Activated CD4-positive, alpha-beta T cell treated with anti-CD3 and anti-CD28 coated beads, Interleukin-2, amount 10 ng/mL, durations not matched to agents 24 days and 14 days (primary cell): ENCODE data around the gene MIA. TPM values are rescaled to one million over a fixed set of nuclear protein-coding genes. Genes with fewer than 3 reads are reported as not detected.
"Not testable (repeated sequence)": the region's sequence is repeated elsewhere in the genome, so short reads cannot be mapped to it uniquely, and the experiment has no call there.

Experiments
- DNase-seq: peaks from one replicate; pipeline ENCODE4 v3.0.0; 2022
- H3K27ac Mint-ChIP-seq: one replicate; pipeline ENCODE4 v1.8.0; 2022; ENCODE audit warnings: mild to moderate bottlenecking, mixed read lengths
- H3K27me3 Mint-ChIP-seq: one replicate; pipeline ENCODE4 v1.8.0; 2022; ENCODE audit warnings: mixed read lengths
- H3K36me3 Mint-ChIP-seq: one replicate; pipeline ENCODE4 v1.8.0; 2022; ENCODE audit warnings: low read depth, mild to moderate bottlenecking, mixed read lengths
- H3K4me1 Mint-ChIP-seq: one replicate; pipeline ENCODE4 v1.8.0; 2021; ENCODE audit warnings: mixed read lengths
- H3K4me3 Mint-ChIP-seq: one replicate; pipeline ENCODE4 v1.8.0; 2022; ENCODE audit warnings: mild to moderate bottlenecking, moderate library complexity, mixed read lengths
- H3K9me3 Mint-ChIP-seq: one replicate; pipeline ENCODE4 v1.8.0; 2021; ENCODE audit warnings: mixed read lengths
- intact Hi-C: fragments of 100-400 bp; cut with micrococcal nuclease; formaldehyde crosslinking; loops from one replicate; pipeline ENCODE4 v1.15.1; 2023
- total RNA-seq: library from RNA; stranded (reverse); gene quantifications from 2 replicates; pipeline ENCODE4 v1.2.3, GENCODE V29; 2022

Gene MIA
- total RNA-seq, 1 donor from 2014 or later = 0.56 TPM

DNA sequence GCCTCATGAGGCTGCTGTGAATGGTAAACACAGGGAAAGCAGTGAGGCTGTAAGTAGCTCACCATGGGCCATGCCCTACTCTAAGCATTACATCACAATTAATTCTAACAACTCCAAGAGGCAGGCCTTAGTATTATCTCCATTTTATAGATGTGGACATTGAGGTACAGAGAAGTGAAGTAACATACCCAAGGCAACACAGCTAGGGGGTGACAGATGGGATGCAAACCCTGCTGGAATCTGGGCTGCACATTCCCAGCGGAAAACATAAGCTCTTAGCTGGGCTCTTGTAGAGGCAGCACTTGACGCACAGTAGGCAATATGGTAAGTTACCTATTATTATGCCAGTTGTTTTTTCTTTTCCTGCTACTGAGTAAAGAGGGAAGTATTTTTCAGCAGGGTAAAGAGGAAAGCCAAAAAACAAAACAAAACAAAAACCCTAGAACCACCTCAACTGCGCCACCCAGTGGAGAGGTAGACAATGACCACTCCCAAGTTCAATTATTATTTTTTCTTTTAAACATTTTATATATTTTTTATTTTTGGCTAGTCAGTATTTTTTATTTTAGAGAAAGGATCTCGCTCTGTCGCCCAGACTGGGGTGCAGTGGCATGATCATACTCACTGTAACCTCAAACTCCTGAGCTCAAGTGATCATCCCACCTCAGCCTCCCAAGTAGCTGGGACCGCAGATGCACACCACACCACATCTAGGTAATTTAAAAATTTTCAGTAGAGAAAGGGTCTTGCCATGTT, 44.3 kb downstream of the MIA start:
- intact Hi-C loops = loop anchor here (1.0 kb wide), 1 partner anchor 157 kb away; no protein-coding TSS in a partner anchor
- not testable (repeated sequence) for H3K9me3 Mint-ChIP-seq, H3K36me3 Mint-ChIP-seq, H3K27me3 Mint-ChIP-seq, H3K4me3 Mint-ChIP-seq
- Mint-ChIP-seq H3K27ac (peak overlapping the region; percentile 53), H3K4me1 (peaks cover 20% of the 10 kb centered on the region)
- peak; percentile 89 for DNase-seq

DNA sequence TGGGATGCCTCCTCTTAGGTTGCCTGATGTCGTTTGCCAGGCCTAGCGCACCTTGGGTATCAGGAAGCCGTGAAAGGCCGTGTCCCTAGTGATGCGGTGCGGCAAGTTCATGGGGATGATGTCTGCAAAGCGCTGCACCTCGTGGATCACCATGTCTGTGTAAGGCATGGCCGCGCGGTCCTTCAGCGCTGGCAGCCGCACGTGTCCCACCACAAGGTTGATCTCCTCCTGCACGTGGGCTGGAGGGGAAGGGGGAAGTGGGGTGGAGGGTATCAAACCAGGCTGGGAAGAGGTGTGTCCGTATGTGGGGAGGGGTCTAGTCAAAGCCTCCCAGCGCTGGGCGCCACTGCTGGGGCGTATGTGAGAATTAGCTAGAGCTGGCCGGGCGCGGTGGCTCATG, 46.8 kb downstream of the MIA start:
- peaks cover 7% of the 10 kb centered on the region for H3K36me3 Mint-ChIP-seq
- H3K27me3 Mint-ChIP-seq = peaks cover 2% of the 10 kb centered on the region
- peaks cover 31% of the 10 kb centered on the region for H3K4me1 Mint-ChIP-seq
- no peak for DNase-seq
- peaks cover 7% of the 10 kb centered on the region for H3K9me3 Mint-ChIP-seq
- intact Hi-C loops = no loop called here
- H3K4me3 Mint-ChIP-seq = no peak overlapping the region
- H3K27ac Mint-ChIP-seq = no peak overlapping the region

DNA sequence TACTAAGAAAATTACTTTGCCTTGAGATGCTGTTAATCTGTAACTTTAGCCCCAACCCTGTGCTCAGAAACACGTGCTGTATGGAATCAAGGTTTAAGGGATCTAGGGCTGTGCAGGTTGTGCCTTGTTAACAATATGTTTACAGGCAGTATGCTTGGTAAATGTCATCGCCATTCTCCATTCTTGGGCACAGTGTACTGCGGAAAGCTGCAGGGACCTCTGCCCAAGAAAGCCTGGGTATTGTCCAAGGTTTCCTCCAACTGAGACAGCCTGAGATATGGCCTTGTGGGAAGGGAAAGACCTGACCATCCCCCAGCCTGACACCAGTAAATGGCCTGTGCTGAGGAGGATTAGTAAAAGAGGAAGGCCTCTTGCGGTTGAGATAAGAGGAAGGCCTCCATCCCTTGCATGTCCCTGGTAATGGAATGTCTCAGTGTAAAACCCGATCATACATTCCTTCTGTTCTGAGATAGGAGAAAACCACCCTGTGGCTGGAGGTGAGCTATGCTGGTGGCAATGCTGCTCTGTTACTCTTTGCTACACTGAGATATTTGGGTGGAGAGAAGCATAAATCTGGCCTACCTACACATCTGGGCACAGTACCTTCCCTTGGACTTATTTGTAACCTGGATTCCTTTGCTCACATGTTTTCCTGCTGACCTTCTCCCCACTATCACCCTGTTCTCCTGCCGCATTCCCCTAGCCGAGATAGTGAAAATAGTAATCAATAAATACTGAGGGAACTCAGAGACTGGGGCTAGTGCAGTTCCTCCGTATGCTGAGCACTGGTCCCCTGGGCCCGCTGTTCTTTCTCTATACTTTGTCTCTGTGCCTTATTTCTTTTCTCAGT, 47.6 kb downstream of the MIA start:
- H3K4me1 Mint-ChIP-seq = peaks cover 32% of the 10 kb centered on the region
- peaks cover 10% of the 10 kb centered on the region for H3K36me3 Mint-ChIP-seq
- H3K9me3 Mint-ChIP-seq, DNase-seq, H3K27me3 Mint-ChIP-seq, H3K4me3 Mint-ChIP-seq, H3K27ac Mint-ChIP-seq, intact Hi-C loops: not testable (repeated sequence)

DNA sequence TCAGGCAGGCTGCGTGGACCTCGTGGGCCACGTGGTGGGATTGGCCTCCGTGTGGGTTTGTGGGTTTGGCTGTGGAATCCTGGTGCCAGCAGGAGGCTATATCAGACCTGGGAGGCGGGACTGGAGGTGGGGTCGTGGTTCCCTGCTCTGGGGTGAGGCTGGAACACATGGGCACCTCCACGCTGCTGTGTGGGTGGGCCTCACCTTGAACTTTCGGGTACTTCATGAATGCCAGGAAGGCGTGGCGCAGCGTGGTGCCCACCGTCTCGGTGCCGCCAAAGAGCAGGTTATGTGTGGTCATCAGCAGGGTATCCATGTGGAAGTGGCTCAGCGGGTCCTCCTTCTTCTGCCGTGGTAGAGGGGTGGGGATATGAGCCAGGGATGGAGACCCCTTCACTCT, 49.6 kb downstream of the MIA start:
- H3K27me3 Mint-ChIP-seq, intact Hi-C loops, H3K27ac Mint-ChIP-seq, DNase-seq, H3K4me3 Mint-ChIP-seq: not testable (repeated sequence)
- peaks cover 18% of the 10 kb centered on the region for H3K4me1 Mint-ChIP-seq
- H3K9me3 Mint-ChIP-seq = peaks cover 15% of the 10 kb centered on the region
- peaks cover 16% of the 10 kb centered on the region for H3K36me3 Mint-ChIP-seq

DNA sequence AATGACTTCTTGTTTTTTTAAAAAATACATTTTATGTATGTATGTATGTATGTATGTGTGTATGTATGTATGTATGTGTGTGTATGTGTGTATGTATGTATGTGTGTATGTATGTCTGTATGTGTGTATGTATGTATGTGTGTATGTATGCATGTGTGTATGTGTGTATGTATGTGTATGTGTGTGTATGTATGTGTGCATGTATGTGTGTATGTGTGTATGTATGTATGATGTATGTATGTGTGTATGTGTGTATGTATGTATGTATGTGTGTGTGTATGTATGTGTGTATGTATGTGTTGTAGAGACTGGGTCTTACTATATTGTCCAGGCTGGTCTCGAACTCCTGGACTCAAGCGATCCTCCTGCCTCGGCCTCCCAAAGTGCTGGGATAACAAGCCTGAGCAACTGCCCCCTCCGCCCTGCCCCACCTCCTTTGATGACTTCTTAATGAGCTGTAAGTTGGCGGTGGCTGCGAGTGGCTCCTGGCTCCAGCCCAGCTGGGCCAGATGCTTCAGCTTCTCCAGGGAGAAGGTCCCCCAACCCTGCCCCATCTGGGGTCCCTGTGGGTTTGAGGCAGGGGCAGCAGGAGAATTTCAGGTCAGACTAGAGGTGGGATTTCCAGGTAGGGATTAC, 50.3 kb downstream of the MIA start:
- H3K27ac Mint-ChIP-seq, intact Hi-C loops, DNase-seq, H3K4me3 Mint-ChIP-seq, H3K27me3 Mint-ChIP-seq: not testable (repeated sequence)
- peaks cover 15% of the 10 kb centered on the region for H3K9me3 Mint-ChIP-seq
- peaks cover 16% of the 10 kb centered on the region for H3K36me3 Mint-ChIP-seq
- peaks cover 18% of the 10 kb centered on the region for H3K4me1 Mint-ChIP-seq

DNA sequence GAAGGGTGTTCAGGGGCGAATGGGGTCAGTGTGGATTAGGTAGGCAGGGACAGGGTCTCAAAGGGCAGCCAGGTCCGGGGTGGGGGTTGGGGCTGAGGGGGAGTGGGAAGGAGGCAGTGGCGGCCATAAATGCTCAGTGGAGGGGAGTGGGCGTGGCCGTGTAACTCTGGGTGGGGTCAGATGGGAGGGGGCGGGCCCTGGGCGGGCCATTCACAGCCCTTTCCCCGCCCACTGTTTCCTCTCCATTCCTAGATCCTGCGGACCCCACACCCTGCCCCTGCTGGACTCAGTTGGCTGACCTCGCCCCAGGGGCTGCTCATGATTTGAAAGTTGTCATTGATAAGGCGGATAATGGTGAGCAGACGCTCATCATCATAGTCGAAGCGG, 51.0 kb downstream of the MIA start:
- H3K27me3 Mint-ChIP-seq, H3K27ac Mint-ChIP-seq, intact Hi-C loops, DNase-seq: not testable (repeated sequence)
- peaks cover 15% of the 10 kb centered on the region for H3K9me3 Mint-ChIP-seq
- peaks cover 18% of the 10 kb centered on the region for H3K4me1 Mint-ChIP-seq
- H3K4me3 Mint-ChIP-seq = peak overlapping the region; percentile 32
- H3K36me3 Mint-ChIP-seq = peaks cover 16% of the 10 kb centered on the region

DNA sequence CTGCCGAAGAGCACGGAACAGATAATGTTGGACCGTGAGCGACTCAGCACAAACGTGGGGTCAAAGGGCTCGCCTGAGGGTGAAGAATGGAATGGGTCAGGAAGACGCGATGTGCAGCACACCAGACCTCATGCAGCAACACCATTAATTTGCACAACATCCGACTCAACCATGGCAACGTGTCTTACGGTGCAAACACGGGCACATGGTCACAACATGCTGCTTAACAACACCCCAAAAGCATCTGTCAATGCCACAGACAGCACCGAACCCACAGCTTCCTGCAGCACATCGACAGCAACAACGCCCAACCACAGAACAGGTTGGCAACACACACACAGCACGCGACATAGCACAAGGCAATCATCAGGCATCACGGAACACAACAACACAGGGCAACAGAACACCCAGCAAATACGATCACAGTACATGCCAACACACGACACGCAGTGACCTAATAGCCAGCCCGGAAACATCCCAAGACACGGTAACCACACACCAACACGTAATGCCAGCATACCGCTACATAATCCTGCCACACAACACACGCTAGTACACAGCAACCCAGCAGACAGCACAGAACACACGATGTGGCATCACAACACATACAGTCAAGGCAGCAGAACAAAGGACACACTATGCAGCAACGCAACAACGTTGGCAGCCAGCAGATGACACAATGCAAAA, 51.5 kb downstream of the MIA start:
- peak; percentile 86 for DNase-seq
- H3K4me3 Mint-ChIP-seq = peak overlapping the region; percentile 32
- peak overlapping the region; percentile 63 for H3K27ac Mint-ChIP-seq
- H3K36me3 Mint-ChIP-seq = peaks cover 16% of the 10 kb centered on the region
- peaks cover 15% of the 10 kb centered on the region for H3K9me3 Mint-ChIP-seq
- H3K27me3 Mint-ChIP-seq, intact Hi-C loops: not testable (repeated sequence)
- H3K4me1 Mint-ChIP-seq = peaks cover 18% of the 10 kb centered on the region

Other genes with a start within 250 kb of the MIA start
- gene SHKBP1, start 198.6 kb upstream of the MIA start, total RNA-seq = 111 and 113 TPM in 2 replicates
- 123 and 126 TPM in 2 replicates for gene LTBP4, start 174.2 kb upstream of the MIA start, total RNA-seq
- gene NUMBL, start 84.9 kb upstream of the MIA start, total RNA-seq = 18.9 and 24.2 TPM in 2 replicates
- gene COQ8B, start 58.6 kb upstream of the MIA start, total RNA-seq = 32.5 and 33.4 TPM in 2 replicates
- gene ITPKC, start 58.4 kb upstream of the MIA start, total RNA-seq = 7.7 and 8.6 TPM in 2 replicates
- gene ACTMAP, start 25.0 kb upstream of the MIA start, total RNA-seq = 8.6 and 9.4 TPM in 2 replicates
- gene SNRPA, start 24.3 kb upstream of the MIA start, total RNA-seq = 268 and 273 TPM in 2 replicates
- gene RAB4B, start 2.7 kb downstream of the MIA start, total RNA-seq = 36.3 and 41.0 TPM in 2 replicates
- 88.9 and 94.4 TPM in 2 replicates for gene EGLN2, start 23.7 kb downstream of the MIA start, total RNA-seq
- gene CYP2A6, start 74.9 kb downstream of the MIA start, total RNA-seq = not detected in 2 replicates
- gene CYP2A7, start 106.7 kb downstream of the MIA start, total RNA-seq = not detected in 2 replicates
- not detected in 2 replicates for gene CYP2B6, start 215.8 kb downstream of the MIA start, total RNA-seq